Right lobe of liver (tissue), 6 donors: ENCODE results near the gene PEX3. TPM values are rescaled to one million over a fixed set of nuclear protein-coding genes. Genes with fewer than 3 reads are reported as not detected.

ENCODE experiments used
- ATAC-seq, 4 donors: fragments of 200-7000 bp; cut with Tn5 transposase; one replicate each; pipeline ENCODE4 v1.9.1; 2020; ENCODE audit warnings: mild to moderate bottlenecking in 4 of 4, moderate library complexity in 4 of 4
- DNase-seq, 3 donors: peaks; one replicate each; pipeline ENCODE4 v3.0.0-alpha.2; 2020
- H3K27ac ChIP-seq, 3 donors: fragments of 200-600 bp; one replicate each; pipeline ENCODE4 v1.8.0; 2022
- H3K27me3 ChIP-seq, 2 donors: fragments of 200-600 bp; one replicate each; pipeline ENCODE4 v1.8.0; 2022
- H3K36me3 ChIP-seq, 4 donors: fragments of 200-600 bp; sonication (generic) in 1 of 4; one replicate each; pipeline versions ENCODE4 v1.5.1 to v1.8.0; 2017 to 2022; ENCODE audit warnings: control low read depth in 1 of 4
- H3K4me1 ChIP-seq, 4 donors: fragments of 200-600 bp; sonication (generic) in 1 of 4; one replicate each; pipeline versions ENCODE4 v1.5.1 to v1.8.0; 2017 to 2022; ENCODE audit warnings: control low read depth in 1 of 4
- H3K4me3 ChIP-seq, 3 donors: fragments of 200-600 bp; one replicate each; pipeline ENCODE4 v1.8.0; 2022
- H3K9me3 ChIP-seq, 4 donors: fragments of 200-600 bp; sonication (generic) in 1 of 4; one replicate each; pipeline versions ENCODE4 v1.5.1 to v1.8.0; 2017 to 2022; ENCODE audit warnings: control low read depth in 1 of 4
- CTCF ChIP-seq, 4 donors: fragments of 200-600 bp in 3 of 4; fragments of 450-650 bp in 1 of 4; IDR thresholded peaks; one replicate each; pipeline versions ENCODE4 v1.5.1 to v1.8.0; 2016 to 2022; ENCODE audit warnings: antibody characterized with exemption in 4 of 4, mild to moderate bottlenecking in 2 of 4
- POLR2A ChIP-seq: fragments of 450-650 bp; IDR thresholded peaks from one replicate; pipeline ENCODE4 v1.6.1; 2017; ENCODE audit warnings: antibody characterized with exemption, mild to moderate bottlenecking
- WGBS: methylation state at CpG from one replicate; pipeline ENCODE4 v1.1.6; 2018; ENCODE audit warnings: low coverage, low lambda C conversion rate; ENCODE audit not compliant: insufficient coverage; ENCODE audit errors: missing lambda C conversion rate; 5-methylcytosine and 5-hydroxymethylcytosine counted together
- intact Hi-C, 2 donors: fragments of 100-400 bp; cut with DNase I; formaldehyde crosslinking; loops; one replicate each; pipeline versions ENCODE4 v1.11.2 to v1.14.1; 2022
- total RNA-seq, 6 experiments: library from RNA; depleted of rRNA in 2 of 6; stranded (reverse); fragments of >200 nt in 2 of 6; fragmentation: NEBNext Ultra II Directional in 3 of 6; extraction: Animal tissue kit (Norgen Biotek cat#: 25700) in 3 of 6; gene quantifications; one replicate each; pipeline versions ENCODE4 v1.1.0 to v1.2.4, GENCODE V29; 2016 to 2023
- donor health status: DM: no; HTN: yes; CAD: no.
- donor health status: DM: no; HTN: no; CAD: no.
- donor health status: DM: no; HTN: no; CAD: no.
- donor health status: DM: no; HTN: yes; CAD: no.
- donor health status: DM: no; HTN: yes; CAD: no.

The PEX3 gene
- total RNA-seq, 6 experiments from 2014 or later, result 16.0 to 23.6 (median 18.7) TPM

- DNase-seq (no peak), ATAC-seq (no peak)
- no peaks in the 10 kb centered on the region for H3K27me3 ChIP-seq
- intact Hi-C loops, result no loop called here
- TF ChIP-seq POLR2A, result no peak
- TF ChIP-seq CTCF (IDR thresholded peaks at IDR 0.05), result no peak
- H3K4me3 ChIP-seq, result no peak overlapping the region
- no peaks in the 10 kb centered on the region for H3K36me3 ChIP-seq
- no peak overlapping the region for H3K27ac ChIP-seq
- 80% methylated on average over 1 of the region's 1 CpG for WGBS
- H3K4me1 ChIP-seq, result no peaks in the 10 kb centered on the region
- no peaks in the 10 kb centered on the region for H3K9me3 ChIP-seq
Measured at GRCh38 chr6:143527677-143528076, 77.1 kb downstream of the PEX3 start.

GRCh38 chr6:143528164-143528811 lies 77.7 kb downstream of the PEX3 start:
- H3K36me3 ChIP-seq, result no peaks in the 10 kb centered on the region
- no peak for DNase-seq
- no peak overlapping the region for H3K4me3 ChIP-seq
- no peak overlapping the region for H3K27ac ChIP-seq
- no peak for TF ChIP-seq CTCF (IDR thresholded peaks at IDR 0.05)
- no peak for TF ChIP-seq POLR2A
- no peaks in the 10 kb centered on the region for H3K4me1 ChIP-seq
- intact Hi-C loops, result no loop called here
- H3K9me3 ChIP-seq, result no peaks in the 10 kb centered on the region
- ATAC-seq, result no peak
- 48% methylated on average over 7 of the region's 7 CpGs for WGBS
- H3K27me3 ChIP-seq, result no peaks in the 10 kb centered on the region

GRCh38 chr6:143529095-143529494 lies 78.5 kb downstream of the PEX3 start:
- 58% methylated on average over 2 of the region's 2 CpGs for WGBS
- no peaks in the 10 kb centered on the region for H3K36me3 ChIP-seq

GRCh38 chr6:143531720-143532499 lies 81.3 kb downstream of the PEX3 start:
- 58% methylated on average over 5 of the region's 5 CpGs for WGBS
- no peaks in the 10 kb centered on the region for H3K9me3 ChIP-seq
- no peaks in the 10 kb centered on the region for H3K27me3 ChIP-seq
- H3K4me1 ChIP-seq, result peaks cover 0 to 13% (median 2%) of the 10 kb centered on the region in 4 donors
- TF ChIP-seq POLR2A (no peak), CTCF (IDR thresholded peaks at IDR 0.05) (no peak)
- DNase-seq, result no peak
- H3K27ac ChIP-seq, result no peak overlapping the region
- intact Hi-C loops, result no loop called here
- H3K36me3 ChIP-seq, result no peaks in the 10 kb centered on the region
- no peak for ATAC-seq
- no peak overlapping the region for H3K4me3 ChIP-seq

More at GRCh38 chr6:143529095-143529494, 78.5 kb downstream of the PEX3 start:
- H3K4me3 ChIP-seq, result no peak overlapping the region
- H3K9me3 ChIP-seq, result no peaks in the 10 kb centered on the region
- TF ChIP-seq POLR2A, result no peak
- no peak for TF ChIP-seq CTCF (IDR thresholded peaks at IDR 0.05)
- H3K4me1 ChIP-seq, result no peaks in the 10 kb centered on the region
- intact Hi-C loops, result no loop called here
- no peak for DNase-seq
- H3K27me3 ChIP-seq, result no peaks in the 10 kb centered on the region
- no peak overlapping the region for H3K27ac ChIP-seq
- no peak for ATAC-seq
